GM12891 (cell line): Measurements from ENCODE around the gene PROM1.

Experiments used
- POLR2A ChIP-seq: IDR thresholded peaks from 2 replicates; pipeline ENCODE4 v1.6.1; 2011; ENCODE audit warnings: low read depth, low read length, control low read depth
- TAF1 ChIP-seq: IDR thresholded peaks from 2 replicates; pipeline ENCODE4 v1.6.1; 2011; ENCODE audit warnings: low read depth, low read length, control low read depth

DNA sequence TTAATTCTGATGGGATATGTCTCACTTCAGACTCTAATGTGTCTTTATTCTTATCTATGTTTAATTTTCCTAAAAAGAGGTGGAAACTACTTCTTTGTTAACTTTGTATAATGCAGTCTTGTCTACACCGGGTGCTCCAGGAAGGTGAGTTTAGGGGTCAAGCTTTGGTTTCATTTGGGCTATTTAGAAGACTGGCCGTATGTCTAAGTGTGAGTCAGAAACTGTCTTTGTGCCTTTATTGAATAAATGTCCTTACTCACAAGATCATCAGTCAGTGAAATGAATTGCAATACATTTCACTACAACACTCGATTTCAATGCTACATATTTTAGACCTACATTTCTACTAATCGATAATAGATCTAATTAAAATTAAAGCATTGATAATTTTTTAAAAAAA, 56.2 kb downstream of the PROM1 start:
- TF ChIP-seq POLR2A (no peak), TAF1 (no peak)
